Measurements from ENCODE around the gene HNRNPA3. TPM values are rescaled to one million over a fixed set of nuclear protein-coding genes. Genes with fewer than 3 reads are reported as not detected.
A peak's percentile ranks its signal among the peaks of the same experiment; 100 is the strongest.

Gene HNRNPA3
- polyA plus RNA-seq, 3 donors: 26.5 to 71.7 (median 43.0) TPM

GRCh38 chr2:177165721-177166711, 46.6 kb upstream of the HNRNPA3 start:
- peak; percentile 48 to 62 (median 62) for DNase-seq
- intact Hi-C loops (cut with micrococcal nuclease): loop anchor here (2.0 to 10.0 kb wide), 7 partner anchors 46 to 449 kb away; partner anchors contain the start of genes HNRNPA3 (in 1 of the 2) and NFE2L2 (in 1 of the 2)
- H3K27ac Mint-ChIP-seq: peak overlapping the region in 4 of 7 donors; percentile 80 to 90 (median 84)

More at GRCh38 chr2:177165721-177166711, 46.6 kb upstream of the HNRNPA3 start:
- Histone ChIP-seq H3K79me2 (ENCODE audit: insufficient read depth, low read length) (no peaks in the 10 kb centered on the region), H3K36me3 (replicated peaks in 1 of 2; ENCODE audit: control insufficient read depth in 1 of 2, insufficient read depth in 2 of 2, low read length in 2 of 2) (no peaks in the 10 kb centered on the region), H3K27me3 (ENCODE audit: control insufficient read depth in 2 of 2, insufficient read depth in 2 of 2, low read length in 2 of 2) (peaks cover 2% of the 10 kb centered on the region in 2 donors), H4K20me1 (ENCODE audit: insufficient read depth, low read length) (no peaks in the 10 kb centered on the region), H2AFZ (ENCODE audit: insufficient read depth, low read depth, low read length, poor library complexity, severe bottlenecking) (peak overlapping the region; percentile 79), H3K4me1 (ENCODE audit: control insufficient read depth in 1 of 2, insufficient read depth in 2 of 2, low read length in 2 of 2) (peaks cover 20 to 26% of the 10 kb centered on the region in 2 donors), H3K4me3 (replicated peaks in 1 of 3; ENCODE audit: low read depth in 2 of 3, low read length in 3 of 3) (peak overlapping the region; percentile 58 to 98 (median 79)), H3K9ac (ENCODE audit: insufficient read depth, low read length, poor library complexity, severe bottlenecking) (peak overlapping the region; percentile 68), H3K9me3 (replicated peaks in 1 of 2; ENCODE audit: control insufficient read depth in 1 of 2, insufficient read depth in 1 of 2, low read length in 2 of 2) (no peaks in the 10 kb centered on the region), H3K27ac (ENCODE audit: low read depth in 1 of 2, low read length in 2 of 2) (peak overlapping the region; percentile 70 to 86), H3K4me2 (replicated peaks; ENCODE audit: extremely low read depth, low read length, poor library complexity, severe bottlenecking) (peak overlapping the region; percentile 86)
- Mint-ChIP-seq H3K4me1 (peaks cover 28% of the 10 kb centered on the region), H3K4me3 (peak overlapping the region in 1 of 2 donors; percentile 70), H3K9me3 (no peaks in the 10 kb centered on the region), H3K36me3 (peaks cover 0 to 2% of the 10 kb centered on the region in 2 donors), H3K27me3 (ENCODE audit: low read depth in 3 of 3) (no peaks in the 10 kb centered on the region)
- WGBS (ENCODE audit: insufficient coverage): 43% methylated on average over 1 of the region's 8 CpGs
- no peak for TF ChIP-seq CTCF (IDR thresholded peaks at IDR 0.05)
